Measurements from ENCODE around the gene OR6C65.

OR6C65 gene

DNA sequence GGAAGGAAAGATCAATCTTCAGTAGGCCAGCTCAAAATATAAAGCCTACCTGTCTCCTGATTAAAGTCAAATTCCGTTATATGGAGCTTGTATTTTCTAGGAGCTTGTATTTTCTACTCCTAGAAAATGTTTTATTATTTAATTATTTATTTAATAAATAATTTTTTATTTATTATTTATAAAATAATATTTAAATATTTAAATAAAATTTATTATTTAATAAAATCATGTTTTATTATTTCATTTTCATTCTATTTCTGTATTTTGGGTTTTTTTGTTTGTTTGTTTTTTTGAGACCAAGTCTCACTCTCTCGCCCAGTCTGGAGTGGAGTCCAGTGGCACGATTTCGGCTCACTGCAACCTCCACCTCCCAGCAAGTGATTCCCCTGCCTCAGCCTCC lies 27.8 kb upstream of the OR6C65 start:
- H2BK120ac ChIP-seq (ENCODE audit: low read depth, low read length), result no peak overlapping the region
- no peak overlapping the region for H3K4ac ChIP-seq (ENCODE audit: low read length)
- H2BK15ac ChIP-seq (ENCODE audit: low read length), result no peak overlapping the region
- no CpG with 5 or more reads among the region's 4 CpGs for WGBS, 2 donors (ENCODE audit: extremely low coverage in 2 of 2, insufficient read length in 2 of 2, insufficient replicate concordance in 1 of 2)
- no peak overlapping the region for H3K14ac ChIP-seq (ENCODE audit: low read length)
- H3K27ac ChIP-seq (replicated peaks; ENCODE audit: low read length), result no peak overlapping the region
- no peak overlapping the region for H4K8ac ChIP-seq (ENCODE audit: low read depth, low read length)
- H3K18ac ChIP-seq (ENCODE audit: low read length), result no peak overlapping the region
- no peaks in the 10 kb centered on the region for H3K36me3 ChIP-seq (replicated peaks in 1 of 2; ENCODE audit: control insufficient read depth in 2 of 2, insufficient read depth in 2 of 2, low read length in 2 of 2)
- H2AK5ac ChIP-seq (ENCODE audit: low read depth, low read length), result no peak overlapping the region
- no peaks in the 10 kb centered on the region for H3K79me1 ChIP-seq (ENCODE audit: low read depth, low read length)
- H2BK5ac ChIP-seq (ENCODE audit: low read length), result no peak overlapping the region
- no peak overlapping the region for H3K4me2 ChIP-seq (ENCODE audit: insufficient read depth, low read length, poor library complexity, severe bottlenecking)
- no peak for DNase-seq (ENCODE audit: low spot score)
- no peak overlapping the region for H3K23ac ChIP-seq (ENCODE audit: low read depth, low read length, poor library complexity)
- no peak overlapping the region for H2BK12ac ChIP-seq (ENCODE audit: low read length)
- H3K4me1 ChIP-seq (ENCODE audit: control insufficient read depth in 2 of 2, insufficient read depth in 1 of 2, low read depth in 1 of 2, low read length in 2 of 2), result no peaks in the 10 kb centered on the region
- H2AFZ ChIP-seq (ENCODE audit: low read length), result no peak overlapping the region
- H4K91ac ChIP-seq (ENCODE audit: low read depth, low read length, poor library complexity), result no peak overlapping the region
- H3K9ac ChIP-seq (ENCODE audit: low read depth, low read length, poor library complexity), result no peak overlapping the region
- no peaks in the 10 kb centered on the region for H3K9me3 ChIP-seq (replicated peaks in 1 of 2; ENCODE audit: control insufficient read depth in 2 of 2, insufficient read depth in 1 of 2, low read depth in 1 of 2, low read length in 2 of 2)
- H3K27me3 ChIP-seq (ENCODE audit: control insufficient read depth in 3 of 3, insufficient read depth in 3 of 3, low read depth in 1 of 3, low read length in 3 of 3), result no peaks in the 10 kb centered on the region
- H3K4me3 ChIP-seq (ENCODE audit: low read length in 2 of 2), result no peak overlapping the region

DNA sequence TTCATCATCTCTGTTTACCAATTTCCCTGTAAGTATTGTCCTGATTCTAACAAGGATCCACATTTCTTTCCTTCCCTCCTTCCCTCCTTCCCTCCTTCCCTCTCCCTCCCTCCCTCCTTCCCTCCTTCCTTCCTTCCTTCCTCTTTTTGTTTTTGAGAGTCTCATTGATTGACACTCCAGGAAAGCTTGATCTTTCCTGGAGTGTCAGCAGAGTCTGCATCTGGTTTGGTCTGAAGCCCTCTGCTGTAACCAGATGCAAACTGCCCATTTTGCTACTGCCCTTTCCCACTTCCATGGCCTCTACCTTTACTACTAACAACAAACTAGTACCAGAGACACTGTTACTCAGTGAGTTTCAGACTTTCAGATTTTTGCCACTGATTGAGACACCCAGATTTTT lies 14.4 kb upstream of the OR6C65 start:
- no peak overlapping the region for H2BK12ac ChIP-seq (ENCODE audit: low read length)
- H2BK15ac ChIP-seq (ENCODE audit: low read length), result no peak overlapping the region
- H3K18ac ChIP-seq (ENCODE audit: low read length), result no peak overlapping the region
- no peak overlapping the region for H2BK5ac ChIP-seq (ENCODE audit: low read length)
- H3K4me1 ChIP-seq (ENCODE audit: control insufficient read depth in 2 of 2, insufficient read depth in 1 of 2, low read depth in 1 of 2, low read length in 2 of 2), result peaks cover 0 to 1% of the 10 kb centered on the region in 2 donors
- H2AK5ac ChIP-seq (ENCODE audit: low read depth, low read length), result no peak overlapping the region
- no peak overlapping the region for H2AFZ ChIP-seq (ENCODE audit: low read length)
- no peaks in the 10 kb centered on the region for H3K27me3 ChIP-seq (ENCODE audit: control insufficient read depth in 3 of 3, insufficient read depth in 3 of 3, low read depth in 1 of 3, low read length in 3 of 3)
- H3K9ac ChIP-seq (ENCODE audit: low read depth, low read length, poor library complexity), result no peak overlapping the region
- no peak overlapping the region for H3K4ac ChIP-seq (ENCODE audit: low read length)
- H4K91ac ChIP-seq (ENCODE audit: low read depth, low read length, poor library complexity), result no peak overlapping the region
- H3K4me2 ChIP-seq (ENCODE audit: insufficient read depth, low read length, poor library complexity, severe bottlenecking), result no peak overlapping the region
- no peak overlapping the region for H3K27ac ChIP-seq (replicated peaks; ENCODE audit: low read length)
- H3K23ac ChIP-seq (ENCODE audit: low read depth, low read length, poor library complexity), result no peak overlapping the region
- H2BK120ac ChIP-seq (ENCODE audit: low read depth, low read length), result no peak overlapping the region
- no peak overlapping the region for H4K8ac ChIP-seq (ENCODE audit: low read depth, low read length)
- H3K9me3 ChIP-seq (replicated peaks in 1 of 2; ENCODE audit: control insufficient read depth in 2 of 2, insufficient read depth in 1 of 2, low read depth in 1 of 2, low read length in 2 of 2), result no peaks in the 10 kb centered on the region
- DNase-seq (ENCODE audit: low spot score), result no peak
- H3K14ac ChIP-seq (ENCODE audit: low read length), result no peak overlapping the region
- no peak overlapping the region for H3K4me3 ChIP-seq (ENCODE audit: low read length in 2 of 2)
- no peaks in the 10 kb centered on the region for H3K79me1 ChIP-seq (ENCODE audit: low read depth, low read length)
- no peaks in the 10 kb centered on the region for H3K36me3 ChIP-seq (replicated peaks in 1 of 2; ENCODE audit: control insufficient read depth in 2 of 2, insufficient read depth in 2 of 2, low read length in 2 of 2)

DNA sequence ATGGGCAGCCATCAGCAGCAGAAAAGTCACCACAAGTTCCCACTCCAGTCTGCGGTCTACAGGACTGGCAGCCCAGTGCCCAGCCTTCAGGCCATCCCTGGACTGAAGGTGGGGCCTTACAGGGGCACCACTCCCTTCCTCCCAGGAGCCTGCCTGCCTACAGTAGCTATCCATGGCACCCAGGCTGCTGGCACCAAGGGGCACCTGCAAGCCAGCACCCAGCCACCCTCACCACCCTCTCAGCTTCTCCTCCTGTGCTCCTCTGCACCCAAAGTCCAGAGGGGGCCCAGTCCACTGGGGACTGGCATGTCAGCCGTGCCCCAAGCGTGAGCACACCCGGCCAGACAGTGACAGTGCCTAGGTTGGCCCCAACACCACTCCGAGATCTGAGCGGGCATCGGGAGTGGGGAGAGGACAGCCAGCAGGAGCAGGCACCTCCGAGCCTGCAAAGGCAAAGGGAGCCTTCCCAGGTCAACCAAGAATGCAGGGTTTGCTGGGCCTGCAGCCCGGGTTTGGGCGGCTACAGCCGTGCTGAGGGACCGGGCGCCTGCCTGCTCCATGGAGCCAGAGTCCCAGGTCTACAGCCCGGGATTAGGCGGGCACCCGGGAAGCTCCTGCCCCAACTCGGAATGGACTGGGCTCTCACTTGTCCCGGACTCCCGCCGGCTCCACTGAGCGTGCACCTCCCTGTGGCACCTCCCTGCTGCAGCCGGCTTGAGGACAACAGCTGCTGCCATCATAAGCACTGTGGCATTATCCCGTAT lies 8.1 kb upstream of the OR6C65 start:
- H3K4me2 ChIP-seq (ENCODE audit: insufficient read depth, low read length, poor library complexity, severe bottlenecking), result no peak overlapping the region
- H3K18ac ChIP-seq (ENCODE audit: low read length), result peak overlapping the region; percentile 42
- H3K14ac ChIP-seq (ENCODE audit: low read length), result no peak overlapping the region
- no CpG with 5 or more reads among the region's 23 CpGs for WGBS, 2 donors (ENCODE audit: extremely low coverage in 2 of 2, insufficient read length in 2 of 2, insufficient replicate concordance in 1 of 2)
- H3K27ac ChIP-seq (replicated peaks; ENCODE audit: low read length), result no peak overlapping the region
- H3K27me3 ChIP-seq (ENCODE audit: control insufficient read depth in 3 of 3, insufficient read depth in 3 of 3, low read depth in 1 of 3, low read length in 3 of 3), result no peaks in the 10 kb centered on the region
- no peaks in the 10 kb centered on the region for H3K4me1 ChIP-seq (ENCODE audit: control insufficient read depth in 2 of 2, insufficient read depth in 1 of 2, low read depth in 1 of 2, low read length in 2 of 2)
- no peaks in the 10 kb centered on the region for H3K79me1 ChIP-seq (ENCODE audit: low read depth, low read length)
- H2AK5ac ChIP-seq (ENCODE audit: low read depth, low read length), result no peak overlapping the region
- no peak overlapping the region for H2BK120ac ChIP-seq (ENCODE audit: low read depth, low read length)
- no peak overlapping the region for H3K4me3 ChIP-seq (ENCODE audit: low read length in 2 of 2)
- DNase-seq (ENCODE audit: low spot score), result no peak
- H2BK5ac ChIP-seq (ENCODE audit: low read length), result no peak overlapping the region
- peak overlapping the region; percentile 12 for H3K23ac ChIP-seq (ENCODE audit: low read depth, low read length, poor library complexity)
- no peak overlapping the region for H2AFZ ChIP-seq (ENCODE audit: low read length)
- no peak overlapping the region for H2BK12ac ChIP-seq (ENCODE audit: low read length)
- H3K9me3 ChIP-seq (replicated peaks in 1 of 2; ENCODE audit: control insufficient read depth in 2 of 2, insufficient read depth in 1 of 2, low read depth in 1 of 2, low read length in 2 of 2), result peaks cover 0 to 2% of the 10 kb centered on the region in 2 donors
- H4K8ac ChIP-seq (ENCODE audit: low read depth, low read length), result no peak overlapping the region
- peak overlapping the region; percentile 64 for H4K91ac ChIP-seq (ENCODE audit: low read depth, low read length, poor library complexity)
- H3K36me3 ChIP-seq (replicated peaks in 1 of 2; ENCODE audit: control insufficient read depth in 2 of 2, insufficient read depth in 2 of 2, low read length in 2 of 2), result no peaks in the 10 kb centered on the region
- H2BK15ac ChIP-seq (ENCODE audit: low read length), result no peak overlapping the region
- H3K4ac ChIP-seq (ENCODE audit: low read length), result no peak overlapping the region
- H3K9ac ChIP-seq (ENCODE audit: low read depth, low read length, poor library complexity), result peak overlapping the region; percentile 61

DNA sequence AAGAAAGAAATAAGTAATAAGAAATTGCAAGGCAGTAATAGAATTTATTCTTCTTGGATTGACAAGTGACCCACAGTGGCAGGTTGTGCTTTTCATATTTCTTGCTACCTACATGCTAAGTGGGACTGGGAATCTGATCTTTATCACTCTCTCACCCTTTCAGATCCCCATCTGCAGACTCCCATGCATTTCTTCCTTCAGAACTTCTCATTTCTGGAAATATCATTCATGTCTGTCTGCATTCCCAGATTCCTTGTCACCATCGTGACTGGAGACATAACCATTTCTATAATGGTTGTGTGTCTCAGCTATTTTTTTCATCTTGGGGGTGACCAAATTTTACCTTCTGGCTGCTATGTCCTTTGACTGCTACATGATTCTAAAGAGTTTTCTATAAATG lies 4.0 kb upstream of the OR6C65 start:
- H2BK120ac ChIP-seq (ENCODE audit: low read depth, low read length), result no peak overlapping the region
- H3K23ac ChIP-seq (ENCODE audit: low read depth, low read length, poor library complexity), result no peak overlapping the region
- peaks cover 0 to 2% of the 10 kb centered on the region in 2 donors for H3K9me3 ChIP-seq (replicated peaks in 1 of 2; ENCODE audit: control insufficient read depth in 2 of 2, insufficient read depth in 1 of 2, low read depth in 1 of 2, low read length in 2 of 2)
- no peak overlapping the region for H4K91ac ChIP-seq (ENCODE audit: low read depth, low read length, poor library complexity)
- H3K4me3 ChIP-seq (ENCODE audit: low read length in 2 of 2), result no peak overlapping the region
- no peak overlapping the region for H2BK5ac ChIP-seq (ENCODE audit: low read length)
- no peaks in the 10 kb centered on the region for H3K79me1 ChIP-seq (ENCODE audit: low read depth, low read length)
- DNase-seq (ENCODE audit: low spot score), result no peak
- no peak overlapping the region for H2AFZ ChIP-seq (ENCODE audit: low read length)
- H4K8ac ChIP-seq (ENCODE audit: low read depth, low read length), result no peak overlapping the region
- no peak overlapping the region for H2AK5ac ChIP-seq (ENCODE audit: low read depth, low read length)
- no peaks in the 10 kb centered on the region for H3K27me3 ChIP-seq (ENCODE audit: control insufficient read depth in 3 of 3, insufficient read depth in 3 of 3, low read depth in 1 of 3, low read length in 3 of 3)
- no peak overlapping the region for H3K4me2 ChIP-seq (ENCODE audit: insufficient read depth, low read length, poor library complexity, severe bottlenecking)
- no peaks in the 10 kb centered on the region for H3K36me3 ChIP-seq (replicated peaks in 1 of 2; ENCODE audit: control insufficient read depth in 2 of 2, insufficient read depth in 2 of 2, low read length in 2 of 2)
- H3K4me1 ChIP-seq (ENCODE audit: control insufficient read depth in 2 of 2, insufficient read depth in 1 of 2, low read depth in 1 of 2, low read length in 2 of 2), result no peaks in the 10 kb centered on the region
- no peak overlapping the region for H3K18ac ChIP-seq (ENCODE audit: low read length)
- H2BK15ac ChIP-seq (ENCODE audit: low read length), result no peak overlapping the region
- no peak overlapping the region for H3K14ac ChIP-seq (ENCODE audit: low read length)
- no CpG with 5 or more reads among the region's 1 CpG for WGBS, 2 donors (ENCODE audit: extremely low coverage in 2 of 2, insufficient read length in 2 of 2, insufficient replicate concordance in 1 of 2)
- H3K9ac ChIP-seq (ENCODE audit: low read depth, low read length, poor library complexity), result no peak overlapping the region
- H3K27ac ChIP-seq (replicated peaks; ENCODE audit: low read length), result no peak overlapping the region
- no peak overlapping the region for H2BK12ac ChIP-seq (ENCODE audit: low read length)
- H3K4ac ChIP-seq (ENCODE audit: low read length), result no peak overlapping the region

Measured in neuronal stem cell (in vitro differentiated cells).